ENCODE data around the gene SEPTIN5. TPM values are rescaled to one million over a fixed set of nuclear protein-coding genes. Genes with fewer than 3 reads are reported as not detected.

Gene SEPTIN5
- total and polyA plus RNA-seq, 9 of the 15 experiments (the other 6 are each of a cell fraction or from before 2014, with no cell fraction given): 0.03 to 195 (median 119) TPM

GRCh38 chr22:19681863-19682245, 32.4 kb upstream of the SEPTIN5 start (continued):
- TF ChIP-seq ZNF407 (IDR thresholded peaks at IDR 0.05; ENCODE audit: low read depth) (no peak), IFI16 (CRISPR knock-in tag; IDR thresholded peaks at IDR 0.05) (0 out of 2 replicates have a peak, but pooled peaks have one; percentile 52), ZNF354B (CRISPR knock-in tag; IDR thresholded peaks at IDR 0.05) (0 out of 2 replicates have a peak, but pooled peaks have one; percentile 26), HDAC6 (IDR thresholded peaks at IDR 0.05; ENCODE audit: low read depth, low read length) (no peak), PRDM10 (IDR thresholded peaks at IDR 0.05; ENCODE audit: partially characterized antibody) (peak; percentile 5), FOXO4 (CRISPR knock-in tag; IDR thresholded peaks at IDR 0.05) (no peak), HLTF (IDR thresholded peaks at IDR 0.05) (0 out of 2 replicates have a peak, but pooled peaks have one; percentile 9), CBX8 (IDR thresholded peaks at IDR 0.05; ENCODE audit: borderline replicate concordance, extremely low read depth, low read depth, low read length, poor library complexity, severe bottlenecking) (peak; percentile 35), ZNF280B (CRISPR knock-in tag; IDR thresholded peaks at IDR 0.05) (no peak), CBFA2T2 (conservative IDR thresholded peaks at IDR 0.05) (no peak), POLR2H (tag; IDR thresholded peaks at IDR 0.05; ENCODE audit: low read depth) (no peak), SRSF3 (IDR thresholded peaks at IDR 0.05; ENCODE audit: insufficient read depth, low read length) (no peak), SRSF1 (IDR thresholded peaks at IDR 0.05; ENCODE audit: low read depth, low read length) (no peak)
